HL-60 (cell line): ENCODE measurements around the gene ANGPTL2.

ENCODE experiments used
- DNase-seq, 2 experiments: peaks; one replicate each; pipeline ENCODE4 v3.0.0-alpha.2; 2010 to 2020; ENCODE audit warnings: low read depth in 1 of 2, low spot score in 1 of 2
- H3K27ac ChIP-seq: fragments of 250-450 bp; sonication (Bioruptor Pico); replicated peaks from 2 replicates; pipeline ENCODE4 v1.5.1; 2020; ENCODE audit warnings: mild to moderate bottlenecking, moderate library complexity
- H3K27me3 ChIP-seq: fragments of 250-450 bp; sonication (Bioruptor Pico); 2 replicates; pipeline ENCODE4 v1.5.1; 2021; ENCODE audit warnings: mild to moderate bottlenecking, moderate library complexity; ENCODE audit not compliant: insufficient read depth, poor library complexity, severe bottlenecking
- H3K4me3 ChIP-seq: replicated peaks from 2 replicates; pipeline ENCODE4 v1.5.1; 2011; ENCODE audit warnings: mild to moderate bottlenecking, control low read depth, low read length; ENCODE audit not compliant: insufficient read depth
- GABPA ChIP-seq: IDR thresholded peaks from 2 replicates; pipeline ENCODE4 v1.6.1; 2012; ENCODE audit warnings: low read depth
- POLR2AphosphoS5 ChIP-seq: IDR thresholded peaks from 2 replicates; pipeline ENCODE4 v1.6.1; 2012; ENCODE audit warnings: low read depth
- REST ChIP-seq: IDR thresholded peaks from 2 replicates; pipeline ENCODE4 v1.6.1; 2012; ENCODE audit warnings: low read depth; ENCODE audit not compliant: insufficient replicate concordance
- SPI1 ChIP-seq: IDR thresholded peaks from 2 replicates; pipeline ENCODE4 v1.6.1; 2012; ENCODE audit warnings: low read depth, mild to moderate bottlenecking, borderline replicate concordance
- TF ChIP-seq, protein P1 (sequence below): IDR thresholded peaks from one replicate; pipeline ENCODE4 v1.5.1; 2011; ENCODE audit warnings: low read length, control low read depth, inconsistent platforms; ENCODE audit not compliant: insufficient read depth

ANGPTL2 gene

DNA sequence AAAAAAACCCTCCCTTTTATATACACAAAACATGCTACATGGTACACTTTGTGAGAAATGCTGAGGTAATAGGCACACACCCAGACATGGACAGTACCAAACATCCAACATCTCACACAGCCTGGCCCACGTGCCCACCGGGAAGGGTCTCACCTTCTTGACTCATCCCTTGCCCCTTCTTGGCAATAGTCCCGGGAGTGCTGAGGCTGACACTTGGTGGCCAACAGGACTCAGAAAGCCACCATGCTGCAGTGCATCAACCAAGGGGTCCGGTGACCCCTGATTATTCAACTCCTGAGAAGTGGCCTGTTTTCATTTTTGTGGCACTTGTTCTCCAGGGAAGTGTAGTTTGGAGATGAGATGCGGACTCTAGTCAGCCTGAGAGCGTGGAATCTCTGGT is 35.0 kb downstream of the ANGPTL2 start:
- TF ChIP-seq REST (no peak), GABPA (no peak), POLR2AphosphoS5 (no peak), SPI1 (no peak)
- TF ChIP-seq, protein P1, sequence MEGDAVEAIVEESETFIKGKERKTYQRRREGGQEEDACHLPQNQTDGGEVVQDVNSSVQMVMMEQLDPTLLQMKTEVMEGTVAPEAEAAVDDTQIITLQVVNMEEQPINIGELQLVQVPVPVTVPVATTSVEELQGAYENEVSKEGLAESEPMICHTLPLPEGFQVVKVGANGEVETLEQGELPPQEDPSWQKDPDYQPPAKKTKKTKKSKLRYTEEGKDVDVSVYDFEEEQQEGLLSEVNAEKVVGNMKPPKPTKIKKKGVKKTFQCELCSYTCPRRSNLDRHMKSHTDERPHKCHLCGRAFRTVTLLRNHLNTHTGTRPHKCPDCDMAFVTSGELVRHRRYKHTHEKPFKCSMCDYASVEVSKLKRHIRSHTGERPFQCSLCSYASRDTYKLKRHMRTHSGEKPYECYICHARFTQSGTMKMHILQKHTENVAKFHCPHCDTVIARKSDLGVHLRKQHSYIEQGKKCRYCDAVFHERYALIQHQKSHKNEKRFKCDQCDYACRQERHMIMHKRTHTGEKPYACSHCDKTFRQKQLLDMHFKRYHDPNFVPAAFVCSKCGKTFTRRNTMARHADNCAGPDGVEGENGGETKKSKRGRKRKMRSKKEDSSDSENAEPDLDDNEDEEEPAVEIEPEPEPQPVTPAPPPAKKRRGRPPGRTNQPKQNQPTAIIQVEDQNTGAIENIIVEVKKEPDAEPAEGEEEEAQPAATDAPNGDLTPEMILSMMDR: no peak
- DNase-seq: no peak
- Histone ChIP-seq H3K27ac (no peak overlapping the region), H3K27me3 (peaks cover under 1% of the 10 kb centered on the region), H3K4me3 (no peak overlapping the region)

- Histone ChIP-seq H3K27ac (no peak overlapping the region), H3K27me3 (no peaks in the 10 kb centered on the region), H3K4me3 (no peak overlapping the region)
- TF ChIP-seq SPI1 (no peak), POLR2AphosphoS5 (no peak), REST (no peak), GABPA (no peak)
- TF ChIP-seq, protein P1: no peak
- no peak for DNase-seq
Observed at GRCh38 chr9:127086771-127087170, 35.7 kb downstream of the ANGPTL2 start.

DNA sequence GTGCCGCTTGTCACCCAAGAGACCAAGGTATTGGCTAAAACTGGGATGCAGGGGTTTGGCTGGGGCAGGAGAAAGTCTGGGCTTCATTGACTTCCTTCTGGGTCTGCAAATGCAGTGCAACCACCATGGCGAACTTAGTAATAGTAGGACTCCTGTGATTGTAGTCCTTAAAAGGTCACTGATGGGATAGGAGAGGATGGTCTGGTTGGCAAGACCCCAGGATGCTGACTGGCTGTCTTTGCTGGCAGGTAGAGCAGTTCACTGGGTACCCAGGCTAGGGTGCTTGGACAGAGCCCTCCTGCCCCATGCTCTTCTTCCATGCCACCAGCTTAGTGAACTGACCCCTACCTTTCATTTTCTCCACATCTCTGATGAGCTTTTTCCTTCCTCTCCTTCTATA is 37.2 kb downstream of the ANGPTL2 start:
- H3K27me3 ChIP-seq: no peaks in the 10 kb centered on the region
- TF ChIP-seq SPI1 (no peak), POLR2AphosphoS5 (no peak), REST (no peak), GABPA (no peak)
- TF ChIP-seq, protein P1: no peak
- H3K4me3 ChIP-seq: no peak overlapping the region
- no peak overlapping the region for H3K27ac ChIP-seq
- DNase-seq: no peak
